Measurements from ENCODE around the gene KLF5.

Gene KLF5

DNA sequence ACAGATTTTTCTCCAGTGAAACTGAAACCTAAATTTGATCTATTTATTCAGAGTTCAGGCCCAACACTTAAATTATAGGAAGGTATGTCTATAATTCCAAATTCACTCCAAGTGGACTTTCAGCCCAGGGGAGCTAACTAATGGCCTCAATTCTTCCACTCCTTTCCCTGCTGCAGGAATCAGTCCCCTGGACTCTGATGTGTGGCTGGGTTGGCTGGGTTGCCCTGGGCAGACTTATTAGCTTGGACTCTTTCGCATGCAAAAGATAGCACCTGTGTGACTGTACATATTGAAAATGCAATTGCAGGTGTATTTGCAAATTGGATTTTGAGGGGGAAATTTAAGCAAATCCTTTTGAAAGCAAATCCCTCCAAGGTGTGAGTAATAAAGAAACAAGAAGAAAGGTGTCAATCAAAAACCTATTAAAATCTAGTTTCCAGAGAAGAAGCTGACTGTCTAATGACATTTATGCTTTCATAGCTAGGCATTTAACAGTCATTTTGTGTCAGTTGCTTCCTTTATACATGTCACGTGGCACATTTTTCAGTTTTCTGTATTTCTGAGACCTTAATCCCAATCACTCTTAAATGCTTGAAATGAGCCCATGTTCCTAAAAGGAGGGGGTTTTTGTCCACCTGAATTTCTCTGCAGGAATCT, 42.7 kb downstream of the KLF5 start:
- H3K4me1 ChIP-seq (ENCODE audit: control insufficient read depth, low read depth, low read length): no peaks in the 10 kb centered on the region
- no peak overlapping the region for H3K4me2 ChIP-seq (ENCODE audit: low read length)
- no peak for DNase-seq
- H3K27ac ChIP-seq (ENCODE audit: low read depth, low read length): no peak overlapping the region
- no peak overlapping the region for H4K5ac ChIP-seq (ENCODE audit: low read length)
- no peak overlapping the region for H3K9ac ChIP-seq (ENCODE audit: low read length)
- H3K79me2 ChIP-seq (ENCODE audit: control insufficient read depth, insufficient read depth, low read length): no peaks in the 10 kb centered on the region
- H3K18ac ChIP-seq (ENCODE audit: low read length): no peak overlapping the region
- WGBS (ENCODE audit: extremely low coverage, insufficient coverage, low lambda C conversion rate): no CpG with 5 or more reads among the region's 2 CpGs
- H3K27me3 ChIP-seq (ENCODE audit: insufficient read depth, low read length, poor library complexity): no peaks in the 10 kb centered on the region
- no peak overlapping the region for H2BK5ac ChIP-seq (ENCODE audit: low read length)
- H2AK5ac ChIP-seq (ENCODE audit: low read length): no peak overlapping the region
- no peaks in the 10 kb centered on the region for H3K36me3 ChIP-seq (ENCODE audit: control insufficient read depth, insufficient read depth, low read length)
- no peak overlapping the region for H3K4me3 ChIP-seq (ENCODE audit: low read length)
- H3K4ac ChIP-seq (ENCODE audit: low read depth, low read length): no peak overlapping the region
- no peak overlapping the region for H2BK120ac ChIP-seq (ENCODE audit: low read depth, low read length)
- H4K8ac ChIP-seq (ENCODE audit: low read depth, low read length): no peak overlapping the region
- peak overlapping the region; percentile 74 for H2BK15ac ChIP-seq (replicated peaks; ENCODE audit: low read depth)
- no peak overlapping the region for H3K23ac ChIP-seq (ENCODE audit: low read length)
- H3K56ac ChIP-seq (ENCODE audit: low read length): no peak overlapping the region
- H3K79me1 ChIP-seq (ENCODE audit: low read length): no peaks in the 10 kb centered on the region

DNA sequence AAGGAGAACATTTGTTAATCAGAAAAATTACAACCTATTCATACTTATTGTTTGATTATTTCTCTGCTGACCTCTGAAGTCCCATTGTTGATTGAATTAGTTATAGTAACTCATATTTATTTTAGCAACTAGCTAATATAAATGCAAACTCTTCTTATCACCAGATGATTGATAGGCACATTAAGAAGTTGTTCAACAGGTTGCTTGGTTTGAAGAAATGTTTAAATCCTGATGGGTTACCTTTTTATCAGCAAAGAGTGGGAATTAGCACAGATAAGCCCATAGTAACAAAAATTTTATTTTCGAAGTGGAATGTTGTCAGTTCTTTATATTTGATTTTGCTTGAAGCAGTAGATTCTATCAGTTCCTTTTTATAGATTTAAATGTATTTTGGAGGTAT, 44.4 kb downstream of the KLF5 start:
- H3K4me1 ChIP-seq (ENCODE audit: control insufficient read depth, low read depth, low read length): no peaks in the 10 kb centered on the region
- H3K4ac ChIP-seq (ENCODE audit: low read depth, low read length): no peak overlapping the region
- no peak overlapping the region for H4K8ac ChIP-seq (ENCODE audit: low read depth, low read length)
- H3K18ac ChIP-seq (ENCODE audit: low read length): no peak overlapping the region
- H3K27me3 ChIP-seq (ENCODE audit: insufficient read depth, low read length, poor library complexity): no peaks in the 10 kb centered on the region
- no peak for DNase-seq
- H2BK15ac ChIP-seq (replicated peaks; ENCODE audit: low read depth): no peak overlapping the region
- no CpG with 5 or more reads among the region's 1 CpG for WGBS (ENCODE audit: extremely low coverage, insufficient coverage, low lambda C conversion rate)
- H3K4me2 ChIP-seq (ENCODE audit: low read length): no peak overlapping the region
- H4K5ac ChIP-seq (ENCODE audit: low read length): no peak overlapping the region
- H3K79me1 ChIP-seq (ENCODE audit: low read length): no peaks in the 10 kb centered on the region
- H3K23ac ChIP-seq (ENCODE audit: low read length): no peak overlapping the region
- no peak overlapping the region for H3K56ac ChIP-seq (ENCODE audit: low read length)
- H2BK120ac ChIP-seq (ENCODE audit: low read depth, low read length): no peak overlapping the region
- H2AK5ac ChIP-seq (ENCODE audit: low read length): no peak overlapping the region
- no peak overlapping the region for H3K9ac ChIP-seq (ENCODE audit: low read length)
- no peaks in the 10 kb centered on the region for H3K36me3 ChIP-seq (ENCODE audit: control insufficient read depth, insufficient read depth, low read length)
- H3K79me2 ChIP-seq (ENCODE audit: control insufficient read depth, insufficient read depth, low read length): no peaks in the 10 kb centered on the region
- no peak overlapping the region for H2BK5ac ChIP-seq (ENCODE audit: low read length)
- no peak overlapping the region for H3K4me3 ChIP-seq (ENCODE audit: low read length)
- no peak overlapping the region for H3K27ac ChIP-seq (ENCODE audit: low read depth, low read length)

DNA sequence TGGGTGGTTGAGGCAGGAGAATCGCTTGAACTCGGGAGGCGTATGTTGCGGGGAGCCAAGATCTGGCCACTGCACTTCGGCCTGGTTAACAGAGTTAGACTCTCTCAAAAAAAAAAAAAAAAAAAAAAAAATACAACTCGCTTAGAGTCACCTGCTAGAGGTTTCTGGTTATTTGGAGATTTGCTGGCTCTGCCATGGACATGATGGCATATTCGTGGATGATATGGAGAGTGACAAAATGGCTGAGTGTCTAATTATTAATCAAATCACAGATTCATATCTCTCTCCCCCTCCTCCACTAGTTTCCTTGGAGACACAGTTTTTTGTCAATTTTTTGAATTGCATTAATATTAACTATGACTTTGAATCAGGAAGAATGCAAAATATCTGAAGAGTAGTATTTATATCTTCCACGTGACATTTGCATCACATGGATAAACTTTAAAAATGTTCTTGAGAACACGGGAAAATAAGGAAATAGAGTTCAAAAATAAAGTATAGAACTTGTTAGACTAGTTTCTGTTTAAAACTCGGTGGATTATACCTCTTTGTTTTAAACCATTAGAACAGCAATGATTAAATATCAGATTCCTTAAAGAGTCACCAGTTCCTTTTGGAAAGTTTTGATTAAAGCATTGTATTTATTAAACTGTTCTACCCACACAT, 47.8 kb downstream of the KLF5 start:
- Histone ChIP-seq H2BK120ac (ENCODE audit: low read depth, low read length) (no peak overlapping the region), H3K4me1 (ENCODE audit: control insufficient read depth, low read depth, low read length) (no peaks in the 10 kb centered on the region), H3K36me3 (ENCODE audit: control insufficient read depth, insufficient read depth, low read length) (no peaks in the 10 kb centered on the region), H3K18ac (ENCODE audit: low read length) (no peak overlapping the region), H4K8ac (ENCODE audit: low read depth, low read length) (no peak overlapping the region), H3K9ac (ENCODE audit: low read length) (no peak overlapping the region), H3K4me3 (ENCODE audit: low read length) (no peak overlapping the region), H2BK5ac (ENCODE audit: low read length) (no peak overlapping the region), H3K4me2 (ENCODE audit: low read length) (no peak overlapping the region), H3K79me2 (ENCODE audit: control insufficient read depth, insufficient read depth, low read length) (no peaks in the 10 kb centered on the region), H3K56ac (ENCODE audit: low read length) (no peak overlapping the region), H3K27me3 (ENCODE audit: insufficient read depth, low read length, poor library complexity) (no peaks in the 10 kb centered on the region), H3K27ac (ENCODE audit: low read depth, low read length) (no peak overlapping the region), H3K23ac (ENCODE audit: low read length) (no peak overlapping the region), H3K4ac (ENCODE audit: low read depth, low read length) (no peak overlapping the region), H4K5ac (ENCODE audit: low read length) (no peak overlapping the region), H2AK5ac (ENCODE audit: low read length) (no peak overlapping the region), H2BK15ac (replicated peaks; ENCODE audit: low read depth) (peak overlapping the region; percentile 19), H3K79me1 (ENCODE audit: low read length) (no peaks in the 10 kb centered on the region)
- no CpG with 5 or more reads among the region's 10 CpGs for WGBS (ENCODE audit: extremely low coverage, insufficient coverage, low lambda C conversion rate)
- no peak for DNase-seq

DNA sequence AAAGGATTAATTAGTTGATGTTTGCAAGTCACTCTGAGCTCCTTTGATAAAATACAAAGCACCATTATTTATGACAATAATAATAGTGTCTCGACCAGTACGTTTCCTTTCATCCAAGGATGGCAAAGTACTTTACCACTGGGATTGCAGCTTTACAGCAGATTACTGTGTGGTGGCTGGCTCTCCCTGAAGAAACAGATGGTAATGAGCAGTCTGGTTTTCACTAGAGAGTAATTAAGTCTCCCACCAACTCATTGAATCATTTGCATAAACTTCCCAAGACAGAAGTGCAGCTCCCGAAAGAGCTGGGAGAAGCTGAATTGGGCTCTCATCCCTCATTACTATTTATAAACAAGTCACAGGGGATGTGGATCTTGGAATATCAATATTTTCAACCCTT, 48.7 kb downstream of the KLF5 start:
- Histone ChIP-seq H3K56ac (ENCODE audit: low read length) (no peak overlapping the region), H3K36me3 (ENCODE audit: control insufficient read depth, insufficient read depth, low read length) (no peaks in the 10 kb centered on the region), H2BK5ac (ENCODE audit: low read length) (no peak overlapping the region), H3K4me2 (ENCODE audit: low read length) (no peak overlapping the region), H3K4me1 (ENCODE audit: control insufficient read depth, low read depth, low read length) (no peaks in the 10 kb centered on the region), H3K79me1 (ENCODE audit: low read length) (no peaks in the 10 kb centered on the region), H3K27ac (ENCODE audit: low read depth, low read length) (no peak overlapping the region), H3K4ac (ENCODE audit: low read depth, low read length) (peak overlapping the region; percentile 12), H3K9ac (ENCODE audit: low read length) (no peak overlapping the region), H2AK5ac (ENCODE audit: low read length) (no peak overlapping the region), H3K18ac (ENCODE audit: low read length) (no peak overlapping the region), H4K8ac (ENCODE audit: low read depth, low read length) (no peak overlapping the region), H4K5ac (ENCODE audit: low read length) (no peak overlapping the region), H3K23ac (ENCODE audit: low read length) (no peak overlapping the region), H3K79me2 (ENCODE audit: control insufficient read depth, insufficient read depth, low read length) (no peaks in the 10 kb centered on the region), H3K27me3 (ENCODE audit: insufficient read depth, low read length, poor library complexity) (no peaks in the 10 kb centered on the region), H2BK15ac (replicated peaks; ENCODE audit: low read depth) (no peak overlapping the region), H2BK120ac (ENCODE audit: low read depth, low read length) (no peak overlapping the region), H3K4me3 (ENCODE audit: low read length) (no peak overlapping the region)
- WGBS (ENCODE audit: extremely low coverage, insufficient coverage, low lambda C conversion rate): no CpG with 5 or more reads among the region's 3 CpGs
- peak; percentile 11 for DNase-seq

DNA sequence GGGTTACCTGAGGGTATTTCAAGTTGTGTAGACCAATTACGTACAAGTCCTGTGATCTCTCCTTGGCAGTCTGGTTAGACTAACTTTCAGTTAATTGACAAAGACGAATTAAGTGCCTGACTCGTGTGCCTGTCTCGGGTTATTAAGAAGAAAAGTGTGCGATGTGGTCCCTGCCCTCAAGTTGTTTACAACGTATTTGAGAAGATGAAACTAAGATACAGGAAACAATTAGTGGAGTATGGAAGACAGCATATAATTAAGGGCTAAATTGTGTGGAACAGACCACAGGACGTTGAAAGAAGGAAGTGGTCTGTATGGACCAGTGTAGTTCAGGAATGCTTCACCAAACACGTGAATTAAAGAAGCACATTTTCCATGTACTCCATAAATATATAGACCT, 49.2 kb downstream of the KLF5 start:
- Histone ChIP-seq H3K27ac (ENCODE audit: low read depth, low read length) (no peak overlapping the region), H3K36me3 (ENCODE audit: control insufficient read depth, insufficient read depth, low read length) (no peaks in the 10 kb centered on the region), H3K9ac (ENCODE audit: low read length) (no peak overlapping the region), H3K4me3 (ENCODE audit: low read length) (no peak overlapping the region), H3K4ac (ENCODE audit: low read depth, low read length) (no peak overlapping the region), H4K8ac (ENCODE audit: low read depth, low read length) (peak overlapping the region; percentile 28), H4K5ac (ENCODE audit: low read length) (no peak overlapping the region), H3K4me1 (ENCODE audit: control insufficient read depth, low read depth, low read length) (no peaks in the 10 kb centered on the region), H3K4me2 (ENCODE audit: low read length) (no peak overlapping the region), H3K27me3 (ENCODE audit: insufficient read depth, low read length, poor library complexity) (no peaks in the 10 kb centered on the region), H2BK5ac (ENCODE audit: low read length) (no peak overlapping the region), H3K23ac (ENCODE audit: low read length) (no peak overlapping the region), H2BK120ac (ENCODE audit: low read depth, low read length) (no peak overlapping the region), H3K79me1 (ENCODE audit: low read length) (no peaks in the 10 kb centered on the region), H3K79me2 (ENCODE audit: control insufficient read depth, insufficient read depth, low read length) (no peaks in the 10 kb centered on the region), H2BK15ac (replicated peaks; ENCODE audit: low read depth) (no peak overlapping the region), H3K18ac (ENCODE audit: low read length) (no peak overlapping the region), H2AK5ac (ENCODE audit: low read length) (no peak overlapping the region), H3K56ac (ENCODE audit: low read length) (no peak overlapping the region)
- DNase-seq: no peak
- no CpG with 5 or more reads among the region's 8 CpGs for WGBS (ENCODE audit: extremely low coverage, insufficient coverage, low lambda C conversion rate)
